ENCODE data around the gene HSD17B12. TPM values are rescaled to one million over a fixed set of nuclear protein-coding genes. Genes with fewer than 3 reads are reported as not detected.
"Not testable (repeated sequence)": the region's sequence is repeated elsewhere in the genome, so short reads cannot be mapped to it uniquely, and the experiment has no call there.

The HSD17B12 gene
- total and polyA plus RNA-seq, 2 of the 8 experiments (the other 6 are each of a cell fraction or from before 2014, with no cell fraction given) = 46.0 to 121 TPM

DNA sequence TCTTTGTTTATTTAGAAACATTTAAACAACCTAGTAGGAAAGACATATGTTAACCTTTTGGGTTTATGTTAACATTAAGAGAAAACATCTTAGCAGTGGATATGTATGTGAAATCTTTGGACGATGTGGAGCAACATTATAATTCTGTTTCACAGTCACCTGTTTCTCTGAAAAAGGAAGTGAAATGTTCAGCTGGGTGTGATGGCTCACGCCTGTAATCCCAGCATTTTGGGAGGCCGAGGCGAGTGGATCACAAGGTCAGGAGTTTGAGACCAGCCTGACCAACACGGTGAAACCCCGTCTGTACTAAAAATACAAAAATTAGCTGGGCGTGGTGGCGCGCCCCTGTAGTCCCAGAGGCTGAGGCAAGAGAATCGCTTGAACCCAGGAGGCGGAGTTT is 1.5 kb downstream of the HSD17B12 start:
- H3K36me3 ChIP-seq (ENCODE audit: control insufficient read depth in 2 of 4, insufficient read depth in 4 of 4, low read length in 3 of 4) = peaks cover 0 to 12% (median 1%) of the 10 kb centered on the region in 4 experiments; a peak in 3 of 8 replicates
- H2AFZ ChIP-seq (ENCODE audit: low read length); H3K14ac ChIP-seq (ENCODE audit: insufficient read length); H2BK15ac ChIP-seq (ENCODE audit: low read length); H2AK5ac ChIP-seq (ENCODE audit: low read depth, low read length); H4K91ac ChIP-seq (replicated peaks; ENCODE audit: insufficient read length, low read length); H3K18ac ChIP-seq (ENCODE audit: extremely low read depth, low read length); H4K5ac ChIP-seq (ENCODE audit: insufficient read length, low read depth, low read length); H2BK120ac ChIP-seq (replicated peaks; ENCODE audit: low read depth, low read length); H3K23me2 ChIP-seq (ENCODE audit: low read depth, low read length); H3K79me1 ChIP-seq (ENCODE audit: low read depth, low read length); H2BK12ac ChIP-seq (ENCODE audit: low read depth, low read length); H3K9me3 ChIP-seq (ENCODE audit: insufficient read depth in 2 of 2, low read depth in 1 of 2, low read length in 1 of 2); H3K27me3 ChIP-seq (replicated peaks in 1 of 4; ENCODE audit: control insufficient read depth in 3 of 4, extremely low read depth in 1 of 4, insufficient read depth in 3 of 4, low read length in 3 of 4); H3K56ac ChIP-seq (replicated peaks; ENCODE audit: insufficient read length, low read depth, low read length); H4K8ac ChIP-seq (ENCODE audit: extremely low read depth, insufficient read depth, low read length); H3K4ac ChIP-seq (replicated peaks; ENCODE audit: insufficient read length, low read depth, low read length); H4K20me1 ChIP-seq (replicated peaks in 1 of 2; ENCODE audit: control insufficient read depth in 1 of 2, insufficient read depth in 2 of 2, low read length in 2 of 2); DNase-seq (ENCODE audit: low read depth in 1 of 2, low spot score in 2 of 2); H3K27ac ChIP-seq (ENCODE audit: low read depth, low read length); H3K23ac ChIP-seq (ENCODE audit: insufficient read length); H2BK5ac ChIP-seq (ENCODE audit: low read depth, low read length); FAIRE-seq; H3K4me1 ChIP-seq (replicated peaks in 1 of 4; ENCODE audit: control insufficient read depth in 3 of 4, insufficient read depth in 4 of 4, low read length in 3 of 4); H2BK20ac ChIP-seq (ENCODE audit: low read length): not testable (repeated sequence)
- CTCF ChIA-PET (ENCODE audit: partially characterized antibody) = interaction anchor here (1.2 kb wide), 1 partner anchor 41 kb away, joined by 3 read pairs; no protein-coding TSS in a partner anchor
- H3K4me3 ChIP-seq (ENCODE audit: extremely low read depth in 1 of 4, insufficient read depth in 2 of 4, low read depth in 3 of 4, low read length in 4 of 4) = peak overlapping the region; percentile 72 to 92 (median 86); a peak in 6 of 8 replicates
- POLR2A ChIA-PET (ENCODE audit: partially characterized antibody) = interaction anchor here (1.2 kb wide), 1 partner anchor 49 kb away, joined by 3 read pairs; no protein-coding TSS in a partner anchor
- H3K9ac ChIP-seq (replicated peaks in 1 of 4; ENCODE audit: extremely low read depth in 1 of 4, low read depth in 3 of 4, low read length in 3 of 4) = peak overlapping the region in 1 of 4 experiments; percentile 91; a peak in 2 of 7 replicates
- peaks cover 5 to 61% of the 10 kb centered on the region in 2 experiments; a peak in 3 of 4 replicates for H3K79me2 ChIP-seq (ENCODE audit: control insufficient read depth in 1 of 2, insufficient read depth in 2 of 2, low read length in 2 of 2)
- peak overlapping the region; percentile 72 to 76 for H3K4me2 ChIP-seq (ENCODE audit: insufficient read depth in 1 of 2, low read depth in 2 of 2, low read length in 2 of 2)
- 86% methylated on average over 11 of the region's 11 CpGs; no CpG with 5 or more reads in 1 of the 2 experiments for WGBS, 2 experiments (ENCODE audit: extremely low coverage in 1 of 2, insufficient coverage in 1 of 2, insufficient read length in 1 of 2, insufficient replicate concordance in 2 of 2, low coverage in 1 of 2, low lambda C conversion rate in 2 of 2, missing lambda C conversion rate in 1 of 2)

All from H1 (cell line).